ENCODE data around the gene ZMYND15.
"Not testable (repeated sequence)": the region's sequence is repeated elsewhere in the genome, so short reads cannot be mapped to it uniquely, and the experiment has no call there.

- TF ChIP-seq EZH2 (IDR thresholded peaks at IDR 0.05; ENCODE audit: borderline replicate concordance); CTCF (IDR thresholded peaks at IDR 0.05; ENCODE audit: poor library complexity); EZH2phosphoT487 (IDR thresholded peaks at IDR 0.05; ENCODE audit: low read depth, severe bottlenecking, unreplicated experiment): not testable (repeated sequence)
Observed at GRCh38 chr17:4689872-4690271, 49.8 kb upstream of the ZMYND15 start.

All from hepatocyte (in vitro differentiated cells).